SK-N-SH (cell line): ENCODE measurements around the gene ZC3H12C.

ENCODE experiments used
- FOXJ3 ChIP-seq: sonication (generic); formaldehyde crosslinking; IDR thresholded peaks from 2 replicates; pipeline ENCODE4 v1.5.1; 2020; ENCODE audit warnings: mild to moderate bottlenecking, missing genetic modification reagents
- FOXM1 ChIP-seq: IDR thresholded peaks from 2 replicates; pipeline ENCODE4 v1.4.0; 2012; ENCODE audit warnings: low read depth, mild to moderate bottlenecking
- RAD21 ChIP-seq: IDR thresholded peaks from 2 replicates; pipeline ENCODE4 v1.6.1; 2012; ENCODE audit warnings: mild to moderate bottlenecking, low read length
- TAF1 ChIP-seq: IDR thresholded peaks from 2 replicates; pipeline ENCODE4 v1.6.1; 2012; ENCODE audit warnings: low read depth, mild to moderate bottlenecking, low read length, moderate library complexity, borderline replicate concordance

DNA sequence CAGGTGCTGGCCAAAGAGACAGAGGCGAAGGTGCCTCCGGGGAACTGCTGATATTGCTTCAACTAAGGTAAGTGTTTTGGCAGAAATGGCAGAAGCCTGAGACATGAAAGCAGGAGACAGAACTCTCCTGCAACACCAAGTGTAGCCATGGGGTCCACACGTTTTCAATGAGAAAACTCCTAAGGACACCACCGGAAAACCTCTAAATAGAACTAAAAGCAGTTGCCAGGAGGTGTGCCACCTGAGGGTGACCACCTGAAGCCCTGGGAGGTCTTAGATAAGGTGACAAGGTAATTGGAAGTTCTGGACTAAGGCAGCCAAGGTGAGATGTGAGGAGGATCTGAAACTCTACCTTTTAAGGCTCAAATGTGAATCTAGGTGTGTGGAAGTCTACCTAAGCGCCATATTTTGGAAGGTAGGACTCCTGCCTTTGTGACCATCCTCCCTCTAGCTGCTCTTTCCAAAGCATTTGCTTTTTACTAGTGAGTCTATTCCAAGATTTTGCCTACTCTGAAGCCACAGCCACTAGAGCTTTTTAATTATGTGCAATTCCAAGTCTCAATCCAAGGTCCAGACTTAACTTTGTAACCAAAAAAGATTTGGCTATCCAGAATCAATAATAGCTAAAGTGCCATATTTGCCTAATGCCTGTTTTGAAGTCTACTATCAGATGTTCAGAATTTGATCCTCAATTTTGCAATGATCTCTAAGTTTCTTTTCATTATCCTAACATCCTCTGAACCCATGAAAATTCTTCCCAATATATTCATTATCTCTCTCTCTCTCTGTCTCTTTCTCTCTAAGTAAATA, 4.5 kb upstream of the ZC3H12C start:
- TF ChIP-seq FOXM1, result no peak
- no peak for TF ChIP-seq FOXJ3 (CRISPR knock-in tag)
- TF ChIP-seq TAF1, result no peak
- no peak for TF ChIP-seq RAD21
